Uterus (tissue), 2 donors: ENCODE measurements around the gene SMC3.

ENCODE experiments used
- POLR2A ChIP-seq, 2 donors: fragments of 450-650 bp; IDR thresholded peaks; one replicate each; pipeline ENCODE4 v1.6.1; 2016; ENCODE audit warnings: antibody characterized with exemption in 2 of 2, mild to moderate bottlenecking in 1 of 2, moderate library complexity in 1 of 2
- TF ChIP-seq, protein P1 (sequence below), 4 experiments: fragments of 200-600 bp in 2 of 4; fragments of 450-650 bp in 2 of 4; sonication (generic) in 2 of 4; IDR thresholded peaks; one replicate each; pipeline ENCODE4 v1.5.1; 2016 to 2019; ENCODE audit warnings: antibody characterized with exemption in 4 of 4, mild to moderate bottlenecking in 2 of 4, moderate library complexity in 1 of 4

- TF ChIP-seq, protein P1, sequence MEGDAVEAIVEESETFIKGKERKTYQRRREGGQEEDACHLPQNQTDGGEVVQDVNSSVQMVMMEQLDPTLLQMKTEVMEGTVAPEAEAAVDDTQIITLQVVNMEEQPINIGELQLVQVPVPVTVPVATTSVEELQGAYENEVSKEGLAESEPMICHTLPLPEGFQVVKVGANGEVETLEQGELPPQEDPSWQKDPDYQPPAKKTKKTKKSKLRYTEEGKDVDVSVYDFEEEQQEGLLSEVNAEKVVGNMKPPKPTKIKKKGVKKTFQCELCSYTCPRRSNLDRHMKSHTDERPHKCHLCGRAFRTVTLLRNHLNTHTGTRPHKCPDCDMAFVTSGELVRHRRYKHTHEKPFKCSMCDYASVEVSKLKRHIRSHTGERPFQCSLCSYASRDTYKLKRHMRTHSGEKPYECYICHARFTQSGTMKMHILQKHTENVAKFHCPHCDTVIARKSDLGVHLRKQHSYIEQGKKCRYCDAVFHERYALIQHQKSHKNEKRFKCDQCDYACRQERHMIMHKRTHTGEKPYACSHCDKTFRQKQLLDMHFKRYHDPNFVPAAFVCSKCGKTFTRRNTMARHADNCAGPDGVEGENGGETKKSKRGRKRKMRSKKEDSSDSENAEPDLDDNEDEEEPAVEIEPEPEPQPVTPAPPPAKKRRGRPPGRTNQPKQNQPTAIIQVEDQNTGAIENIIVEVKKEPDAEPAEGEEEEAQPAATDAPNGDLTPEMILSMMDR (IDR thresholded peaks at IDR 0.05): no peak
- no peak for TF ChIP-seq POLR2A (IDR thresholded peaks at IDR 0.05)
Observed at GRCh38 chr10:110609605-110610004, 42.1 kb downstream of the SMC3 start.
